HepG2 (cell line): ENCODE data around the gene NME8. TPM values are rescaled to one million over a fixed set of nuclear protein-coding genes. Genes with fewer than 3 reads are reported as not detected.

Experiments used
- ATAC-seq: fragments of 200-7000 bp; cut with Tn5 transposase; 3 replicates; pipeline ENCODE4 v1.9.1; 2020; ENCODE audit warnings: mild to moderate bottlenecking, moderate library complexity
- BruUV-seq: library from RNA; stranded (reverse); fragments of 400-500 nt; replicated peaks from 2 replicates; lab custom pipeline; 2021; lab: Mats Ljungman, UMichigan
- CTCF ChIA-PET: fragments of 300-600 bp; formaldehyde crosslinking; extraction: SDS; loops from one replicate; lab custom pipeline; 2021; ENCODE audit warnings: low total read pairs, inconsistent platforms, low intra/inter-chr PET ratio; lab: Yijun Ruan, JAX
- POLR2A ChIA-PET: fragments of 350-600 bp; sonication (Branson Sonifier 250); formaldehyde crosslinking; loops from one replicate; lab custom pipeline; 2020; ENCODE audit warnings: antibody characterized with exemption, inconsistent platforms; lab: Yijun Ruan, JAX
- DNase-seq: peaks from one replicate; pipeline ENCODE4 v3.0.0-alpha.2; 2015; ENCODE audit warnings: low spot score
- FAIRE-seq: peaks from 3 replicates; lab custom pipeline; 2011; peaks lifted over from hg19 to GRCh38; lab: Jason Lieb, UNC
- H2AFZ ChIP-seq: one replicate; pipeline ENCODE4 v1.6.1; 2011; ENCODE audit warnings: low read length, inconsistent platforms
- H3K27ac ChIP-seq: fragments of 300-600 bp; 3 replicates; pipeline ENCODE4 v1.8.0; 2011; ENCODE audit warnings: mixed run types, mild to moderate bottlenecking, mixed read lengths, low read length, inconsistent platforms; ENCODE audit not compliant: insufficient read depth; ENCODE audit errors: extremely low read length
- H3K27me3 ChIP-seq, 2 experiments: fragments of 200-600 bp in 1 of 2; 2 replicates in 1 of 2; 3 replicates in 1 of 2; pipeline versions ENCODE4 v1.6.0 to v1.8.0; 2011; ENCODE audit warnings: low read length in 2 of 2, mild to moderate bottlenecking in 2 of 2, moderate library complexity in 2 of 2, inconsistent platforms in 1 of 2; ENCODE audit not compliant: insufficient read depth in 2 of 2, control insufficient read depth in 1 of 2
- H3K36me3 ChIP-seq, 2 experiments: fragments of 200-600 bp in 1 of 2; replicated peaks in 1 of 2; 2 replicates in 1 of 2; 3 replicates in 1 of 2; pipeline versions ENCODE4 v1.5.1 to v1.8.0; 2011; ENCODE audit warnings: low read length in 2 of 2, inconsistent platforms in 1 of 2; ENCODE audit not compliant: insufficient read depth in 2 of 2, control insufficient read depth in 1 of 2
- H3K4me1 ChIP-seq: 2 replicates; pipeline ENCODE4 v1.5.1; 2012; ENCODE audit warnings: low read length, inconsistent platforms; ENCODE audit not compliant: insufficient read depth
- H3K4me2 ChIP-seq: 2 replicates; pipeline ENCODE4 v1.6.0; 2011; ENCODE audit warnings: low read depth, low read length, inconsistent platforms
- H3K4me3 ChIP-seq, 3 experiments: fragments of 200-600 bp in 1 of 3; sonication (generic), shearing (Covaris generic) in 1 of 3; replicated peaks in 1 of 3; 2 replicates each; pipeline ENCODE4 v1.5.1; 2011 to 2016; ENCODE audit warnings: low read length in 3 of 3, inconsistent platforms in 2 of 3, low read depth in 2 of 3, mild to moderate bottlenecking in 2 of 3, control low read depth in 1 of 3, mixed read lengths in 1 of 3; ENCODE audit not compliant: insufficient read depth in 1 of 3
- H3K79me2 ChIP-seq: one replicate; pipeline ENCODE4 v1.6.1; 2011; ENCODE audit warnings: low read length, inconsistent platforms; ENCODE audit not compliant: insufficient read depth
- H3K9ac ChIP-seq: 2 replicates; pipeline ENCODE4 v1.6.0; 2011; ENCODE audit warnings: mild to moderate bottlenecking, low read depth, low read length, inconsistent platforms; ENCODE audit not compliant: insufficient read depth
- H3K9me3 ChIP-seq: 2 replicates; pipeline ENCODE4 v1.5.1; 2012; ENCODE audit warnings: mild to moderate bottlenecking, low read length
- H4K20me1 ChIP-seq: 2 replicates; pipeline ENCODE4 v1.6.0; 2011; ENCODE audit warnings: inconsistent platforms, mild to moderate bottlenecking, low read length, moderate library complexity; ENCODE audit not compliant: insufficient read depth
- HOXA7 ChIP-seq: sonication (generic); formaldehyde crosslinking; IDR thresholded peaks from 2 replicates; pipeline ENCODE4 v1.8.1; 2022; ENCODE audit warnings: mild to moderate bottlenecking, missing genetic modification reagents, moderate library complexity
- ISL2 ChIP-seq: sonication (generic); formaldehyde crosslinking; IDR thresholded peaks from 2 replicates; pipeline ENCODE4 v1.5.0; 2020; ENCODE audit warnings: missing genetic modification reagents
- JARID2 ChIP-seq: sonication (generic); formaldehyde crosslinking; IDR thresholded peaks from 2 replicates; pipeline ENCODE4 v1.8.1; 2023; ENCODE audit warnings: missing genetic modification reagents, inconsistent platforms; ENCODE audit not compliant: insufficient replicate concordance
- KAT2B ChIP-seq: fragments of 150-350 bp; IDR thresholded peaks from 2 replicates; pipeline ENCODE4 v1.6.1; 2014; ENCODE audit warnings: low read depth, low read length, borderline replicate concordance
- SALL1 ChIP-seq: sonication (generic); formaldehyde crosslinking; IDR thresholded peaks from 2 replicates; pipeline ENCODE4 v1.8.0; 2022; ENCODE audit warnings: mild to moderate bottlenecking, missing genetic modification reagents
- SMAD3 ChIP-seq: sonication (generic); formaldehyde crosslinking; IDR thresholded peaks from 2 replicates; pipeline ENCODE4 v1.4.0; 2020; ENCODE audit warnings: missing genetic modification reagents
- THAP11 ChIP-seq: IDR thresholded peaks from 2 replicates; pipeline ENCODE4 v1.6.1; 2016; ENCODE audit warnings: missing biosample characterization, missing genetic modification reagents
- ZNF121 ChIP-seq: sonication (generic); formaldehyde crosslinking; IDR thresholded peaks from 2 replicates; pipeline ENCODE4 v1.5.0; 2020; ENCODE audit warnings: mild to moderate bottlenecking, missing genetic modification reagents
- ZNF251 ChIP-seq: sonication (generic); formaldehyde crosslinking; IDR thresholded peaks from 2 replicates; pipeline ENCODE4 v1.9.0; 2021; ENCODE audit warnings: mild to moderate bottlenecking, missing genetic modification reagents
- ZNF547 ChIP-seq: sonication (generic); formaldehyde crosslinking; IDR thresholded peaks from 2 replicates; pipeline ENCODE4 v1.5.1; 2020; ENCODE audit warnings: mild to moderate bottlenecking, missing genetic modification reagents
- ZNF563 ChIP-seq: sonication (generic); formaldehyde crosslinking; IDR thresholded peaks from 2 replicates; pipeline ENCODE4 v1.8.0; 2022; ENCODE audit warnings: mild to moderate bottlenecking, moderate library complexity, missing genetic modification reagents
- ZNF776 ChIP-seq: sonication (generic); formaldehyde crosslinking; IDR thresholded peaks from 2 replicates; pipeline ENCODE4 v1.4.0; 2020; ENCODE audit warnings: mild to moderate bottlenecking, missing genetic modification reagents
- WGBS: methylation state at CpG from one replicate; pipeline ENCODE4 v1.1.6; 2017; ENCODE audit warnings: low lambda C conversion rate; 5-methylcytosine and 5-hydroxymethylcytosine counted together
- in situ Hi-C: cut with HindIII; loops from 2 replicates; pipeline ENCODE4 v1.10.0; 2017; ENCODE audit warnings: low pct_unique_long_range_greater_than_20kb; ENCODE audit not compliant: extremely low pct_ligation_motif_present
- intact Hi-C: fragments of 100-400 bp; cut with micrococcal nuclease; formaldehyde crosslinking; loops from one replicate; pipeline ENCODE4 v1.10.0; 2022; ENCODE audit not compliant: unreplicated experiment
- polyA plus RNA-seq, 8 experiments: library from polyadenylated mRNA; depleted of rRNA in 3 of 8; stranded (reverse) in 7 of 8; unstranded in 1 of 8; fragments of >200 nt; fragmentation: Illumina TruSeq in 4 of 8; extraction: Trizol in 4 of 8; gene quantifications; 2 replicates each; pipeline versions ENCODE4 v1.2.1 to v1.2.3, GENCODE V29; 2011 to 2016; ENCODE audit warnings: low read depth in 4 of 8, missing spikeins in 1 of 8, mixed read lengths in 1 of 8; ENCODE audit not compliant: insufficient read depth in 1 of 8
- total RNA-seq, 5 experiments: library from RNA; depleted of rRNA; stranded (reverse); fragments of >200 nt; fragmentation: Illumina TruSeq; extraction: Trizol; gene quantifications; 2 replicates each; pipeline ENCODE4 v1.2.3, GENCODE V29; 2016; ENCODE audit warnings: low read depth in 1 of 5
- TF ChIP-seq, protein P1 (sequence below): sonication (generic); formaldehyde crosslinking; IDR thresholded peaks from 2 replicates; pipeline ENCODE4 v1.4.0; 2020; ENCODE audit warnings: missing genetic modification reagents, borderline replicate concordance
- TF ChIP-seq, protein P2 (sequence below): sonication (generic); formaldehyde crosslinking; IDR thresholded peaks from 2 replicates; pipeline ENCODE4 v1.9.0; 2021; ENCODE audit warnings: missing genetic modification reagents, mild to moderate bottlenecking, borderline replicate concordance
- TF ChIP-seq, protein P3 (sequence below): sonication (generic); formaldehyde crosslinking; IDR thresholded peaks from 2 replicates; pipeline ENCODE4 v1.4.0; 2020; ENCODE audit warnings: missing genetic modification reagents, borderline replicate concordance

The NME8 gene
- total and polyA plus RNA-seq, 2 of the 13 experiments (the other 11 are each of a cell fraction or from before 2014, with no cell fraction given) = not detected

DNA sequence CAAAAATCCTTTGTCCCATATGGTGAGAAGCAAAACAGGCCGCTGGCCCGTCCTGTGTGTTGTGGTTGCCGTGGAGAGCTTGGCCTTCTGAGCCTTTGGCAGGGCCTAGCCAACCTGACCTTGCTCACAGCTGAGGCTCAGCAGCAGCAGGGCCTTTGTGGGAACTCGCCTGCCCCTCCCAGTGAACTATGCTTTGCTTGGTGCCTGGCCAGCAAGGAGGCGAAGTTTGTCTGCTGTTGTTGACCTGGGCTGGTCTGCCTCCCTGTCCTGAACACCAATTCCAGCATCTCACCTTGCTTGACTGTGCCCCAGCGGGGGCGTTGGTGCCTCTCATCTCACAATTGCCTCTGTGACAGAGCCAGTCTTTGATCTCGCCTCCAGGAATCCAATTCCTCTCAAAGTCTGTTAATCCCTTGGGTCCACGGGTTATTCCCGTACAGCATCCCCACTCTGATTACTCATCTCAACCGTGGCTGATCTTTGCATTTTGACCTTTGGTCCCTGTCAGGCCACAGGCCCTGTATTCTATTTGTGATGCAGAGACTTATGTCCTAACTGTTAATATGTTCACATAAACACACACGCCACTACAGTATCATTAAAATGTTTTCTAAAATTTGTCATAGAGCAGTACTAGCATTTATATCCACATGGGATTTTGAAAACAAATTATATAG, 94.7 kb downstream of the NME8 start:
- ATAC-seq (peak; percentile 97), DNase-seq (peak; percentile 100), FAIRE-seq (peak; percentile 96)
- CTCF ChIA-PET = interaction anchor here (0.8 kb wide), 1 partner anchor 26 kb away, joined by 4 read pairs; the partner anchor contains the start of gene SFRP4
- BruUV-seq = no TSS peak
- Histone ChIP-seq H3K4me1 (peaks cover 74% of the 10 kb centered on the region), H3K27ac (peak overlapping the region; percentile 99), H3K36me3 (no peaks in the 10 kb centered on the region; a peak in 2 of 5 replicates), H4K20me1 (no peaks in the 10 kb centered on the region), H3K79me2 (peaks cover 54% of the 10 kb centered on the region), H3K4me3 (peak overlapping the region; percentile 22 to 44 (median 32); a peak in 4 of 6 replicates), H3K9me3 (no peaks in the 10 kb centered on the region), H3K27me3 (no peaks in the 10 kb centered on the region), H2AFZ (no peak overlapping the region), H3K4me2 (peak overlapping the region; percentile 64), H3K9ac (peak overlapping the region; percentile 83)
- WGBS = 0% methylated on average over 8 of the region's 12 CpGs
- in situ Hi-C loops = no loop called here
- intact Hi-C loops = loop anchor here (1.0 kb wide), 2 partner anchors 26 to 235 kb away; partner anchors contain the start of gene STARD3NL
- POLR2A ChIA-PET = interaction anchor here (0.6 to 4.7 kb wide), 6 partner anchors 14 to 1554 kb away, joined by 3 to 68 read pairs (median 4); partner anchors contain the start of genes EPDR1, SFRP4 and STARD3NL
- TF ChIP-seq ZNF563 (CRISPR knock-in tag) (peak; percentile 63; the same call in 1 of the 2 replicates), ZNF121 (CRISPR knock-in tag) (0 out of 2 replicates have a peak, but pooled peaks have one; percentile 42), ISL2 (CRISPR knock-in tag) (peak; percentile 97), SALL1 (CRISPR knock-in tag) (peak; percentile 100), ZNF251 (CRISPR knock-in tag) (no peak), JARID2 (peak; percentile 44), ZNF547 (CRISPR knock-in tag) (peak; percentile 49; the same call in 1 of the 2 replicates), HOXA7 (CRISPR knock-in tag) (no peak), THAP11 (peak; percentile 80), SMAD3 (CRISPR knock-in tag) (peak; percentile 91; the same call in 1 of the 2 replicates), ZNF776 (CRISPR knock-in tag) (peak; percentile 37; the same call in 1 of the 2 replicates), KAT2B (no peak)
- TF ChIP-seq, protein P1, sequence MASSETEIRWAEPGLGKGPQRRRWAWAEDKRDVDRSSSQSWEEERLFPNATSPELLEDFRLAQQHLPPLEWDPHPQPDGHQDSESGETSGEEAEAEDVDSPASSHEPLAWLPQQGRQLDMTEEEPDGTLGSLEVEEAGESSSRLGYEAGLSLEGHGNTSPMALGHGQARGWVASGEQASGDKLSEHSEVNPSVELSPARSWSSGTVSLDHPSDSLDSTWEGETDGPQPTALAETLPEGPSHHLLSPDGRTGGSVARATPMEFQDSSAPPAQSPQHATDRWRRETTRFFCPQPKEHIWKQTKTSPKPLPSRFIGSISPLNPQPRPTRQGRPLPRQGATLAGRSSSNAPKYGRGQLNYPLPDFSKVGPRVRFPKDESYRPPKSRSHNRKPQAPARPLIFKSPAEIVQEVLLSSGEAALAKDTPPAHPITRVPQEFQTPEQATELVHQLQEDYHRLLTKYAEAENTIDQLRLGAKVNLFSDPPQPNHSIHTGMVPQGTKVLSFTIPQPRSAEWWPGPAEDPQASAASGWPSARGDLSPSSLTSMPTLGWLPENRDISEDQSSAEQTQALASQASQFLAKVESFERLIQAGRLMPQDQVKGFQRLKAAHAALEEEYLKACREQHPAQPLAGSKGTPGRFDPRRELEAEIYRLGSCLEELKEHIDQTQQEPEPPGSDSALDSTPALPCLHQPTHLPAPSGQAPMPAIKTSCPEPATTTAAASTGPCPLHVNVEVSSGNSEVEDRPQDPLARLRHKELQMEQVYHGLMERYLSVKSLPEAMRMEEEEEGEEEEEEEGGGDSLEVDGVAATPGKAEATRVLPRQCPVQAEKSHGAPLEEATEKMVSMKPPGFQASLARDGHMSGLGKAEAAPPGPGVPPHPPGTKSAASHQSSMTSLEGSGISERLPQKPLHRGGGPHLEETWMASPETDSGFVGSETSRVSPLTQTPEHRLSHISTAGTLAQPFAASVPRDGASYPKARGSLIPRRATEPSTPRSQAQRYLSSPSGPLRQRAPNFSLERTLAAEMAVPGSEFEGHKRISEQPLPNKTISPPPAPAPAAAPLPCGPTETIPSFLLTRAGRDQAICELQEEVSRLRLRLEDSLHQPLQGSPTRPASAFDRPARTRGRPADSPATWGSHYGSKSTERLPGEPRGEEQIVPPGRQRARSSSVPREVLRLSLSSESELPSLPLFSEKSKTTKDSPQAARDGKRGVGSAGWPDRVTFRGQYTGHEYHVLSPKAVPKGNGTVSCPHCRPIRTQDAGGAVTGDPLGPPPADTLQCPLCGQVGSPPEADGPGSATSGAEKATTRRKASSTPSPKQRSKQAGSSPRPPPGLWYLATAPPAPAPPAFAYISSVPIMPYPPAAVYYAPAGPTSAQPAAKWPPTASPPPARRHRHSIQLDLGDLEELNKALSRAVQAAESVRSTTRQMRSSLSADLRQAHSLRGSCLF (CRISPR knock-in tag) = no peak
- TF ChIP-seq, protein P2, sequence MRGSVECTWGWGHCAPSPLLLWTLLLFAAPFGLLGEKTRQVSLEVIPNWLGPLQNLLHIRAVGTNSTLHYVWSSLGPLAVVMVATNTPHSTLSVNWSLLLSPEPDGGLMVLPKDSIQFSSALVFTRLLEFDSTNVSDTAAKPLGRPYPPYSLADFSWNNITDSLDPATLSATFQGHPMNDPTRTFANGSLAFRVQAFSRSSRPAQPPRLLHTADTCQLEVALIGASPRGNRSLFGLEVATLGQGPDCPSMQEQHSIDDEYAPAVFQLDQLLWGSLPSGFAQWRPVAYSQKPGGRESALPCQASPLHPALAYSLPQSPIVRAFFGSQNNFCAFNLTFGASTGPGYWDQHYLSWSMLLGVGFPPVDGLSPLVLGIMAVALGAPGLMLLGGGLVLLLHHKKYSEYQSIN (CRISPR knock-in tag) = no peak
- TF ChIP-seq, protein P3, sequence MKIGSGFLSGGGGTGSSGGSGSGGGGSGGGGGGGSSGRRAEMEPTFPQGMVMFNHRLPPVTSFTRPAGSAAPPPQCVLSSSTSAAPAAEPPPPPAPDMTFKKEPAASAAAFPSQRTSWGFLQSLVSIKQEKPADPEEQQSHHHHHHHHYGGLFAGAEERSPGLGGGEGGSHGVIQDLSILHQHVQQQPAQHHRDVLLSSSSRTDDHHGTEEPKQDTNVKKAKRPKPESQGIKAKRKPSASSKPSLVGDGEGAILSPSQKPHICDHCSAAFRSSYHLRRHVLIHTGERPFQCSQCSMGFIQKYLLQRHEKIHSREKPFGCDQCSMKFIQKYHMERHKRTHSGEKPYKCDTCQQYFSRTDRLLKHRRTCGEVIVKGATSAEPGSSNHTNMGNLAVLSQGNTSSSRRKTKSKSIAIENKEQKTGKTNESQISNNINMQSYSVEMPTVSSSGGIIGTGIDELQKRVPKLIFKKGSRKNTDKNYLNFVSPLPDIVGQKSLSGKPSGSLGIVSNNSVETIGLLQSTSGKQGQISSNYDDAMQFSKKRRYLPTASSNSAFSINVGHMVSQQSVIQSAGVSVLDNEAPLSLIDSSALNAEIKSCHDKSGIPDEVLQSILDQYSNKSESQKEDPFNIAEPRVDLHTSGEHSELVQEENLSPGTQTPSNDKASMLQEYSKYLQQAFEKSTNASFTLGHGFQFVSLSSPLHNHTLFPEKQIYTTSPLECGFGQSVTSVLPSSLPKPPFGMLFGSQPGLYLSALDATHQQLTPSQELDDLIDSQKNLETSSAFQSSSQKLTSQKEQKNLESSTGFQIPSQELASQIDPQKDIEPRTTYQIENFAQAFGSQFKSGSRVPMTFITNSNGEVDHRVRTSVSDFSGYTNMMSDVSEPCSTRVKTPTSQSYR (CRISPR knock-in tag) = peak; percentile 72; the same call in 1 of the 2 replicates
